Right kidney (tissue), 1 donor: Measurements from ENCODE around the gene WNT11.
A peak's percentile ranks its signal among the peaks of the same experiment; 100 is the strongest.

Experiments used
- DNase-seq: peaks from one replicate; pipeline ENCODE4 v3.0.0-alpha.2; 2016

Gene WNT11

DNA sequence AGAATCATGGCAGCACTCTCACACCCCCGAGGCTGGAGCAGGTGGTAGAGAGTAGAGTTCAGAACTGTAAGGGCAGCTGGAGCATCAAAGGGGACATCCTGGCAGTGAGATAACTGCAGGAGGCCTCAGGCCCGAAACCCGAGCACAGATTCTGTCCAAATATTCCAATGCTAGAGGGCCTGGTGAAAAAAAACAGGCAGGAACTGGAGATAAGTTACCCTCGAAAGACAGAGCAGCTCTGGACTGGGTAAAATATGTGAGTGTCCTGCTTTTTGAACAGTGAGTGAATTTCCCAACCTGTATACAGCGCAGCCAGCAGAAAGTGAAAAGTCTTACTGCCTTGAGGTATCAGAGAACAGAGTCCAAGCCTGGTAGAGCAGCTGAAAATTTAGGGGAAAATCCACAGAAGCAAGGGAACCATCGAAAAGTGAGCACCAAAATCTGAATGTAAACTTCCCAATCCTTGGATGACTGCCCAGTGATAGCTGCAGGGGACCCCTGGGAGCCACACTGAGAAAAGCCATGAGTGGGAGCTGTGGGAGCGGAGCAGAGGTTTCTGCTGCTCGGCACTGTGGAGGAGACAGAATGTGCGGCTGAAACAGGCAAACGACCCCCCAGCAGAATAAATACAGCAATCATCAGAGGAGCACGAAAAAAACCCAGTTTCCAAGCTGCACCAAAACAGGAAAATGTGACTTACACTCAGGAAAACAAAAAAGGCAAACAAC lies 50.6 kb downstream of the WNT11 start:
- no peak for DNase-seq

DNA sequence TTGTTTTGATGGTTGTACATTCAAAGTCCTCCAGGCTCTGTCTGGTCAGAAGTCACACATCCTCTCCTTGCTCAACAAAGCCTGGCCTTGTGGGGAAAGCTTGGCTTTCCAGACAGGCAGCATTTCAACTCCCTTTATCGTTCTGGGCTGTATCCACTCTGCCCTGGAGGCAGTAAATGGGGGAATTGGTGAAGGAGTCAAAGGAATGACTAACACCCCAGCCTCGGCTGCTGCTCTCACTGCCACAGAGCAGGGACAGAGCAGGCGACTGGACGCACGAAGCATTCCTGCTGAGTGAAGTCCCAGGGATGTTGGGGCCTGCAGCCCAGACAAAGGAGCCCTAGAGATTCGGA lies 52.8 kb downstream of the WNT11 start:
- no peak for DNase-seq

DNA sequence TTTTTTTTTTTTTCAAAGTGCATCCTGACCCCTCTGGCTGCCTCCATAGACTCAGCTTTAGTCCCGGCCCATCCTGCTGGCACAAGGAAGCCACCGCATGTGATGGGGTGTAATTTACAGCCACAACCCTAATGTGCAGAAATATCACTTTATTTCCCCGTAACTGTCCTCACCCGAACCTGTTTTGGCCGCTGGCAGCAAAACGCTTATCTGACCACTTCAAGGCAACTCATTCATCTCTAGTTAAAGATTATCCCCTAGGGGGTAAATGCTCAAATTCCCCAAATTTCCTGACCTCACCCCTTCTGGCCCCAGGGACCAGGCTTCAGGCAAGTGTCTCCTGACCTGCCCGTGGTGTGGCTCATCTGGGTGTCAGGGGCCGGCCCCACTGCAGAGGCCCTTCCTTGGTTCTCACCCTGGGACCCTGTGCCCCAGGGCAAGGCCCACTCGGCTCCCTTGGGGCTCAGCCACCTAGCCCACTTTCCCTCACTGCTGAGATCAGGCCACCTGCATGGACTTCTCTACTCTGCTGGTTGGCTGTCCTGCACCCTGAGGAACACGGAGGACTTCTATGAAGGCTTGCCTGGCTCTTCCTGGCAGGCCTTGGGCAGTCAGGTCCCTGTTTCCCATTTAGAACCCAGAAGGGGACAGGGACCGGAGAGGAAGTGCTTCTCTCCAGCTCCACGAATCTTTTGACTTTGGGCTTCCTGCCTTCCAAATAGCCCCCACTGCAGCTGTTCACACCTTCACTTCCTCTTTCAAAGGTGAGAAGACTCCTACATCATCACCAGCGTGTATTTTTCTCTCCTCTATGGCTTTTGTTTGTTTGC lies 53.3 kb downstream of the WNT11 start:
- DNase-seq: no peak

DNA sequence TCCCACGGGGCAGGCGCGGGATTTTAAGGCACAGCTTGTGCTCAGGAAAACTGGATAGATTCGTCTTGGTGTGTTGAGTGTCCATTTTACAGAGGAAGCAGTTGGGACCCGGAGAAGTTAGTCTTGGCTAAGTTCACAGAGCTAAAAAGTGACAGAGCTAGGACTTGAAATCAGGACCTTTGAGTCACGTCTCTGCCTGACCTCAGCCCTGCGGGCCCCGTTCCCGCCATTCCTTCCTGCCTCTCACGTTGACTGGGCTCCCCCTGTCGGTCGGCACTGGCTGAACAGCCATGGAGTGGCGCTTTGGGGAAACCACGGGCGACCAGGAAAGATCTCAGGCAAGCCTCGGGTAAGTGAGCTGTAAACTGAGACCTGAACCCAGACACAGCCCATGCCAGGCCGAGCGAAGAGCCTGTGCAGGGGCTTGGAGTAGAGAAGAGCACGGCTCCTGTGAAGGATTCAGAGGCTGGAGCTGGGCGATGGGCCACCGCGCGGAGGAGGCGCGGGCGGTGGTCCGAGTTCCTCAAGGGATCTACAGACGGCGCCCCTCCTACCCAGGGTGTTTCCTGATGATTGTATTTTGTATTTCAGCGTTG lies 54.1 kb downstream of the WNT11 start:
- DNase-seq: peak; percentile 80

DNA sequence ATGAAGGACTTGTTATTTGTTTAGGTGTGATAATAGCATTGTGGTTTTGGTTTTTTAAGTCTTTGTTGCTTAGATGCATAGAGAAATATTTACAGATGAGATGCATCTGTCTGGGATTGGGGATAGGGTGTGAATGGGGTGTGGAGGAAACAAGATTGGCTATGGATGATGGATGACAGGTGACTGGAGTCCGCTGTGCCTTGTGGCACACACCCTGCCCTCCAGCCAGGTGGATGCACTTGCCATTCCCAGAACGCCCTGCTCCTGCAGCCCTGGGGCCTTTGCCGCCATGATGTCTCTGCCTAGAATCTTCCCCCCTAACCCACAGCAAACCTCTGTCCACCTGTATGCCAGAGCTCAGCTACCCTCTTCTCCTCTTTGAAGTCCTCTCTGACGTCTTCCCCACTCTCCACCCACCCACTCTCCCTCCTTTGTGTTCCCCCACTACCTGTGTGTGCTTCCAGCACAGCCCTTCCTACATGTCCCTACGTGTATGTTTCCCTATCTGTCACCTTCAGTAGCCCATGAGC lies 54.7 kb downstream of the WNT11 start:
- DNase-seq: no peak

DNA sequence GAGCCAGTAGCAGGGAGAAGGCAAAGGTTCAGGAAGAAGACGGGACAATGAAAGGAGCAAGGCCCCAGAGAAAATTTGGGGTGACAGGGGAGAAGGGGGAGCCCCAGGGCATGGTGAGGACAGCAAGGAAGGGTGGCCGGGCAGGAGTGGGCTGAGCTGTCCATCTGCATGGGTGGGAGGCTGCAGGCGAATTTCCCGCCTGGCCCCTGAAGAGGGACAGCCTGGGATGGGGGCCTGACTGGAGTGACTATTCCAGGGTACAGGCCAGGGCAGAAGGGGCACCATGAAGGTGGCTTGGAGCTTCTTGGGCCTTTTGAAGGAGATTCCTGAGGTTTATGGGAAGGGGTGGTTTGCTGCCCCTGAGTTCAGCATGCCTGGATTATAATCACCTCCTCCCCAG lies 56.2 kb downstream of the WNT11 start:
- DNase-seq: no peak

DNA sequence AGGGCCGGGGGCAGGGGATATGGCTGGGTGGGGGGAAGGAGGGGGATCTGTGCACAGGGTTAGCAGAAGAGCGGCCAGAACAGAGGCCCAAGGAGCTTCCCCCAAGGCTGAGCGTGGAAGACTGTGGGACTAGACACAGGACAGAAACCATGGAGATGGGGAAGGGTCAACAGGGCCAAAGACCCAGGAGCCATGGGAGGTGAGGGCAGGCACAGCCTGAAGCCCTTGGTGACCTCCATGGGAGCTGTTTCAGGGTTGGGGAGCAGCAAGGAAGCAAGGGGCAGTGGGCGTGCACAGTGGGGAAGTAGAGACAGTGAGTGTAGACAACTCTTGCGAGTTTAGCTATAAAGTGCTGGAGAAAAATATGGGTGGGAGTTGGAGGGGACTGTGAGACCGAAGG lies 56.6 kb downstream of the WNT11 start:
- DNase-seq: no peak

DNA sequence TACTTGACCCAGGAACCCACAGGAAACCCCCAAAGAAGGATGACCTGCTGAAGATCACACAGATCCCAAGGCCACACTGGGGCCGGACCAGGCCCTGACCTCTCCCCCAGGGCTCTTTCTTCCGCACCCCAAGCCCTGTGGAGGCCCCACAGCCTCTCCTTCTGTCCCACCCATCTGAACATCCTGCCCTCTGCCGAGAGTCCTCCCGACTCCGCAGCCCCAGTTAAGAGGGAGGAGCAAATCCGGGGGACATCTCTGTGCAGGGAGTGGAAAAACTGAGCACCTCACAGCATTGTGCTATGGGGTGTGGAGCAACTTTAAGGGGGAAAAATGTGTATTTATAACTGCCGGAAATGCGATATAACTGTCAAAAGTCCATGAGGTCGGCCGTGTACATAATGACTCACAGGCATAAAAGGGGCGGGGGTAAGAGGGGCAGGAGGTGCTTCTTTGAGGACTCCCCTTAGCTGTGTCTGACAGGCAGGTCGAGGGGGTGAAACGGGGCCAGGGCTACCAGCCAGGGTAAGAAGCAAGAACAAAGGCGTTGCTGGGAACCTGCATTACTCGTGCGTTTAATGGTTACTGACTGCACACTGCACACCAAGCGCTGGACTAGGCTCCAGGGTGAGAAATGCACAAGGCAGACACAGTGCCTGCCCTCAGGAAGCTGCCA lies 57.2 kb downstream of the WNT11 start:
- no peak for DNase-seq

DNA sequence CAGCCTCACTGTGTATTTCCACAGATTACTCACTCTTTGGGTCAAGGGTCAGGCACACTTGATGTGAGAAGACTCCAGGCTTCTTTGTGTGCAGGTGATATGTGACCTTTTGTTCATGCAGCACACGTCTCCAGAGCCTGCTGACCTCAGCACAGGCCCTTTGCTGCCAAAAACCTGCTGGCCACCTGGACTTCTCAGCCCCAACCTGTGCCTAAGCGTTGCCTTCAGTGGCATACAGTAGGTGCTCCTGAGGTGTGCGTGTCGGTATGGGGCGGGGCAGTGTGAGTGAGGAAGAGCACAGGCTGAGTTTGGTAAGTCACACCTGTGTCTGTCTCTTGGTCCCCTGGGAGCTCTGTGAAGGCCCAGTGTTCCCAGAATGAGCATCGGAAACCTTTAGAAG lies 58.1 kb downstream of the WNT11 start:
- DNase-seq: no peak

DNA sequence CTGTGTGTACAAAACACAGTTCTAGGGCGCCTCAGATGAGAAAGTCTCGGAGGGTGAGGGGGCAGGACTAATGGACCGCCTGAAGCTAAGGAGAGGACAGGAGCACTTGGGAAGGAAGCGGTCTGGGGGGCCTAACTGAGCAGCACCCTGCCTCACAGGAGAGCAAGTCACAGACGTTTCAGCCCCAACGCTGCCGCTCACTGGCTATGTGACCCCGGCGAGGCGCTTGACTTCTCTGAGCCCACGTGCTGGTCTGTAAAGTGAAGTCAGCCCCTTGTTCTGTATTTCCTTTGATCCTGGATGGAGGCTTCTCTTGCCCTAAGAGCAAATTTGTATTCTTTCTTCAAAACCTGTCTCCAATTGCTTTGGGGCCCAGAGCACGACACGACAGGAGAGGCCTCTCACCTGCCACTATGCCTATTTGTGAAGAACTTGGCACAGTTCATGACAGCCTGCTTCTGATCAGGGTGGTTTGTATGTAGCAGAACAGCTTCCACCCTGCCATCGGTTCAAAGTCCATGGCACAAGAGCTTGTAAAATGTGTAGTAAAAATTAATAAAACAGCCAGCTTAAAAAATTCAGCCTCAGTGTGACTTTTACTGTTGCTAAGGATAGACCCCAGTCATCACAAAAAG lies 59.1 kb downstream of the WNT11 start:
- no peak for DNase-seq

DNA sequence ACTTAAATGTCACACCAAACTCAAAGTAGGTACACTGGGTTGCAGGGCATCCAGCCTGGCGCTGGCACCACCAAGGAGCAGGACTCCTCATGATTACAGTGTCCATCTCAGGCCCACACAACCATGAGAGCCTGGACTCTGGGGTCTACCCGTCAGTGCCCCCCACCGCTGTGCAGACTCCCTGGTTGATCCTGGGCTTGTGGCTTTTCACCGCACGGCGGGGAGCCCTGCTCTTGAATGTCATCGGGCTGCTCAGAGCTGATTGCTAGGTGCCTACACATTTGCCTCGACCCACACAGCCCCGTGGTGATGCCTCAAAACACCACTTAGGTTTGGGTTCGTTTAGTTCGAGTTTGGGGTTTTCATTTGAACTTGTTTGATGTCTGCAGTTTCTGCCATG lies 63.0 kb downstream of the WNT11 start:
- DNase-seq: no peak

DNA sequence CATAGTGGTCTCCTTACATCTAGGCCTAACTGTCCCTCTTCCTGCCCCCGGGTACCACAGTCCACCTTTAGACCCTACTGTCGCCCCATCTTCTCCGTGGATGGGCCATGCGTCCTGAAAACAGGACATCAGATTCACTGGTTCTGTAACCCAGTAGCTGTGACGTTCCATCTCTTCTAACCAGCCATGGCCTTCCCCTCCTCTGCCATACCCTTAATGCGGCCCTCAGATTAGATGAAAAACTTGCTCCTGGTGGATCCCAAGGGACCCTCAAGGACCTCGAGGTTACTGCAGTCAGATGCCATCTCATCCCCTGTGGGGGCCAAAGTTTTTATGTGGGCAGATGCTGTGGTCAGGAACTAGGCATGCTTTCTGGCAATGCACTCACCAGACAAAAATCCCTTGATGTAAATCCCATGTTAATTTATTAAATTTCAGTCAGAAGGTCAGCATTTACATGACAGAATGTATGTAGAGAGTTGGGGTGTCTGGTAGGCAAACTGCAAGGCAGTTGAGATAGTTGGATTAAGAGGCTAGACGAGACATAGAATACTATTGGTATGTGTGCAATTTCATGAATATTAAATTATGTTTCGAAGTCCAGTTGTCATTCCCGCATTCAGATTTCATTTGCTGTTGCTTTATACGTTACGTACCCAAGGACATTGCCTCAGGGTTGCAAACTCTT lies 64.3 kb downstream of the WNT11 start:
- DNase-seq: no peak

DNA sequence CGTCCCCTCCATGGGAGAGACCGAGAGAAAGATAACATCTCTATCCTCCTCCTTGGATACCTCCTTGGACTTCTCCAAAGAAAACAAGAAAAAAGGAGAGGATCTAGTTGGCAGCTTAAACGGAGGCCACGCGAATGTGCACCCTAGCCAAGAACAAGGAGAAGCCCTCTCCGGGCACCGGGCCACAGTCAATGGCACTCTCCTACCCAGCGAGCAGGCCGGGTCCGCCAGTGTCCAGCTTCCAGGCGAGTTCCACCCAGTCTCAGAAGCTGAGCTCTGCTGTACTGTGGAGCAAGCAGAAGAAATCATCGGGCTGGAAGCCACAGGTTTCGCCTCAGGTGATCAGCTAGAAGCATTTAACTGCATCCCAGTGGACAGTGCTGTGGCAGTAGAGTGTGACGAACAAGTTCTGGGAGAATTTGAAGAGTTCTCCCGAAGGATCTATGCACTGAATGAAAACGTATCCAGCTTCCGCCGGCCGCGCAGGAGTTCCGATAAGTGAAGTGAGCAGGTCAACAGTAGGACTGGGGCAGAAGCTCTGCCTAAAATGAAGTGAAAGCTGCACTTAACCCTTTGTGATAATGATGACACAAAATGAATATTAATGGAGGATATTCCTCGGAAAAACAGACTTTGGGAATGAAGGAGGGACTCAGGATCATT lies 65.3 kb downstream of the WNT11 start:
- no peak for DNase-seq

DNA sequence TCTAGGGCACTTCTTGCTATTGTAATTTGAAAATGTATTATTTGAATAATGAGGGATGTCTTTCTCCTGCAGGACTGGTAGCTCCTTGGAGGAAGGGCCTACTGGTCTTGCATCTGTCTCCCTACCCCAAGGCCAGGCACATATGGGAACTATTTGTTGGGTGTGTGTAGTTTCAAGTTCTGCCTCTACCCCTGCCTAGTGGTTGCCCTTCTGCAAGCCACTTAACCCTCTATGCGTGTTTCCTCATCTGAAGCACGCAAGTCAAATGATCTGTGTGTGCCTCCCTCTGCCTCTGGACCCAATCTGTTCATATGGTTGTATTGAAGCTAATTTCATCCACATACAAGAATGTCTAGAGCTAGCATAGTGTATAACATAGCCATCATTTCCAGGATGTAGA lies 67.0 kb downstream of the WNT11 start:
- no peak for DNase-seq
